ENCODE results near the gene DUSP8. TPM values are rescaled to one million over a fixed set of nuclear protein-coding genes. Genes with fewer than 3 reads are reported as not detected.
"Not testable (repeated sequence)": the region's sequence is repeated elsewhere in the genome, so short reads cannot be mapped to it uniquely, and the experiment has no call there.

Gene DUSP8
- total RNA-seq, 1 experiment from 2014 or later: 4.4 TPM

DNA sequence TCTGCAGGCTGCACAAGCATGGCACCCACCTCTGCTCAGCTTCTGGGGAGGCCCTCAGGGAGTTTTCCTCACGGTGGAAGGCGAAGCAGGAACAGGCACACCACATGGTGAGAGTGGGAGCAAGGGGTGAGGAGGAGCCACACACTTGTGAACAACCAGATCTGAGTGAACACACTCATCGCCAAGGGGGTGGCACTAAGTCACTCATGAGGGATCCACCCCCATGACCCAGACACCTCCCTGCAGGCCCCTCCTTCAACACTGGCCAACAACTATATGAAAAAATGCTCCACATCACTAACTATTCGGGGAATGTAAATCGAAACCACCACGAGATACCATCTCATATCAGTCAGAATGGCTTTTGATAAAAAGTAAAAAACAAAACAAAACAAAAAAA is 26.7 kb upstream of the DUSP8 start:
- WGBS (ENCODE audit: extremely low coverage, insufficient read length, low lambda C conversion rate): no CpG with 5 or more reads among the region's 6 CpGs
- no peak overlapping the region for H3K4me3 Mint-ChIP-seq
- peaks cover 55% of the 10 kb centered on the region for H3K27me3 Mint-ChIP-seq (ENCODE audit: low read depth)

DNA sequence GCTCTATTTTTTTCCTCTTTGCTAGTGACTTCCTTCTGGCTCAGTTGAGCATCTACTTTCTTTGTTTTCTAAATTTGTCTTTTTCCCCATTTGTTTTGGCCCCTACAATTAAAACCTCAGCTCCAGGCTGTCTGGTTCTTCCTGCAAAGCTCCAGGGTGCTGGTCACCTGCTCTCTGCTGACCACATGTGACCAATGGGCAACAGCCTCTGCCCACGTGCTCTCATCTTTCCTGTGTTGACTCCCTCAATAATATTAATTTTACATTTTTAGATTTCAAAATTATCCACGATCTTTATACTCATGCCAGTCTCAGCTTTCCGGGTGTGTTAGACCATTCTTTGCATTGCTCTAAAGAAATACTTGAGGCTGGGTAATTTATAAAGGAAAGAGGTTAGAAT is 26.3 kb upstream of the DUSP8 start:
- Mint-ChIP-seq H3K9me3 (peaks cover 13 to 19% of the 10 kb centered on the region in 2 experiments), H3K4me1 (peaks cover 29 to 33% of the 10 kb centered on the region in 2 experiments), H3K27me3 (ENCODE audit: low read depth) (peaks cover 59% of the 10 kb centered on the region)
- not testable (repeated sequence) for H3K4me2 ChIP-seq (ENCODE audit: insufficient read depth, insufficient read length, low read length); H3K23ac ChIP-seq (ENCODE audit: insufficient read length, low read depth, low read length); H3K27me3 ChIP-seq (ENCODE audit: insufficient read depth, low read length); H4K91ac ChIP-seq (ENCODE audit: insufficient read length, low read depth, low read length); H3K79me1 ChIP-seq (ENCODE audit: insufficient read depth, low read depth, low read length, poor library complexity, severe bottlenecking); H3K27ac Mint-ChIP-seq; H3T11ph ChIP-seq (ENCODE audit: low read length); H3K9ac ChIP-seq (ENCODE audit: extremely low read depth, insufficient read length, low read length); H3K4me1 ChIP-seq (ENCODE audit: insufficient read depth, low read length); H3K4me3 Mint-ChIP-seq; H2BK5ac ChIP-seq (ENCODE audit: insufficient read length, low read length); H3K14ac ChIP-seq (ENCODE audit: insufficient read depth, low read length); H2AFZ ChIP-seq (ENCODE audit: low read length); H3K79me2 ChIP-seq (ENCODE audit: insufficient read depth, low read length); H3K18ac ChIP-seq (ENCODE audit: insufficient read length, low read depth, low read length); DNase-seq; H3K4ac ChIP-seq (ENCODE audit: low read depth, low read length); H2BK12ac ChIP-seq (ENCODE audit: insufficient read length, low read depth, low read length); H3K23me2 ChIP-seq (ENCODE audit: insufficient read length, low read depth, low read length, poor library complexity, severe bottlenecking); H2BK20ac ChIP-seq (ENCODE audit: low read depth, low read length, poor library complexity, severe bottlenecking); H3K36me3 Mint-ChIP-seq (ENCODE audit: insufficient read depth in 1 of 3, low read depth in 3 of 3); H4K8ac ChIP-seq (replicated peaks; ENCODE audit: insufficient read length, low read depth, low read length); H4K20me1 ChIP-seq (ENCODE audit: control insufficient read depth, insufficient read depth, insufficient read length); H2BK120ac ChIP-seq (ENCODE audit: low read depth, low read length, poor library complexity, severe bottlenecking); H3K27ac ChIP-seq (ENCODE audit: insufficient read length, low read depth, low read length); H3K9me3 ChIP-seq (ENCODE audit: control insufficient read depth, low read depth, low read length); H4K5ac ChIP-seq (ENCODE audit: insufficient read length, low read depth, low read length); H2AK5ac ChIP-seq (ENCODE audit: insufficient read length, low read length); H2BK15ac ChIP-seq (ENCODE audit: low read depth, low read length); H3K56ac ChIP-seq (ENCODE audit: insufficient read length, low read depth, low read length)
- no CpG with 5 or more reads among the region's 3 CpGs for WGBS (ENCODE audit: extremely low coverage, insufficient read length, low lambda C conversion rate)

More for the DNA sequence above, 26.7 kb upstream of the DUSP8 start:
- Histone ChIP-seq H2BK15ac (ENCODE audit: low read depth, low read length) (no peak overlapping the region), H3K27me3 (ENCODE audit: insufficient read depth, low read length) (no peaks in the 10 kb centered on the region), H3K79me2 (ENCODE audit: insufficient read depth, low read length) (no peaks in the 10 kb centered on the region), H4K8ac (replicated peaks; ENCODE audit: insufficient read length, low read depth, low read length) (no peak overlapping the region), H2BK20ac (ENCODE audit: low read depth, low read length, poor library complexity, severe bottlenecking) (no peak overlapping the region), H3K9ac (ENCODE audit: extremely low read depth, insufficient read length, low read length) (no peak overlapping the region), H2AFZ (ENCODE audit: low read length) (no peak overlapping the region), H3K4me2 (ENCODE audit: insufficient read depth, insufficient read length, low read length) (no peak overlapping the region), H3K23ac (ENCODE audit: insufficient read length, low read depth, low read length) (no peak overlapping the region), H3K56ac (ENCODE audit: insufficient read length, low read depth, low read length) (no peak overlapping the region), H3K27ac (ENCODE audit: insufficient read length, low read depth, low read length) (no peak overlapping the region), H4K5ac (ENCODE audit: insufficient read length, low read depth, low read length) (no peak overlapping the region), H3K23me2 (ENCODE audit: insufficient read length, low read depth, low read length, poor library complexity, severe bottlenecking) (no peaks in the 10 kb centered on the region), H4K91ac (ENCODE audit: insufficient read length, low read depth, low read length) (no peak overlapping the region), H2BK5ac (ENCODE audit: insufficient read length, low read length) (no peak overlapping the region), H2BK120ac (ENCODE audit: low read depth, low read length, poor library complexity, severe bottlenecking) (no peak overlapping the region), H3T11ph (ENCODE audit: low read length) (no peak overlapping the region), H3K4ac (ENCODE audit: low read depth, low read length) (no peak overlapping the region), H4K20me1 (ENCODE audit: control insufficient read depth, insufficient read depth, insufficient read length) (no peaks in the 10 kb centered on the region), H3K18ac (ENCODE audit: insufficient read length, low read depth, low read length) (no peak overlapping the region), H3K14ac (ENCODE audit: insufficient read depth, low read length) (no peak overlapping the region), H3K79me1 (ENCODE audit: insufficient read depth, low read depth, low read length, poor library complexity, severe bottlenecking) (no peaks in the 10 kb centered on the region), H3K4me1 (ENCODE audit: insufficient read depth, low read length) (peaks cover 3% of the 10 kb centered on the region; the same call in 1 of the 2 replicates), H2AK5ac (ENCODE audit: insufficient read length, low read length) (no peak overlapping the region), H2BK12ac (ENCODE audit: insufficient read length, low read depth, low read length) (no peak overlapping the region), H3K9me3 (ENCODE audit: control insufficient read depth, low read depth, low read length) (no peaks in the 10 kb centered on the region)
- H3K36me3 Mint-ChIP-seq (ENCODE audit: insufficient read depth in 1 of 3, low read depth in 3 of 3): peaks cover 4 to 8% (median 4%) of the 10 kb centered on the region in 3 experiments; a peak in 6 of 7 replicates
- TF ChIP-seq, protein P1, sequence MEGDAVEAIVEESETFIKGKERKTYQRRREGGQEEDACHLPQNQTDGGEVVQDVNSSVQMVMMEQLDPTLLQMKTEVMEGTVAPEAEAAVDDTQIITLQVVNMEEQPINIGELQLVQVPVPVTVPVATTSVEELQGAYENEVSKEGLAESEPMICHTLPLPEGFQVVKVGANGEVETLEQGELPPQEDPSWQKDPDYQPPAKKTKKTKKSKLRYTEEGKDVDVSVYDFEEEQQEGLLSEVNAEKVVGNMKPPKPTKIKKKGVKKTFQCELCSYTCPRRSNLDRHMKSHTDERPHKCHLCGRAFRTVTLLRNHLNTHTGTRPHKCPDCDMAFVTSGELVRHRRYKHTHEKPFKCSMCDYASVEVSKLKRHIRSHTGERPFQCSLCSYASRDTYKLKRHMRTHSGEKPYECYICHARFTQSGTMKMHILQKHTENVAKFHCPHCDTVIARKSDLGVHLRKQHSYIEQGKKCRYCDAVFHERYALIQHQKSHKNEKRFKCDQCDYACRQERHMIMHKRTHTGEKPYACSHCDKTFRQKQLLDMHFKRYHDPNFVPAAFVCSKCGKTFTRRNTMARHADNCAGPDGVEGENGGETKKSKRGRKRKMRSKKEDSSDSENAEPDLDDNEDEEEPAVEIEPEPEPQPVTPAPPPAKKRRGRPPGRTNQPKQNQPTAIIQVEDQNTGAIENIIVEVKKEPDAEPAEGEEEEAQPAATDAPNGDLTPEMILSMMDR (conservative IDR thresholded peaks at IDR 0.05): no peak
- H3K9me3 Mint-ChIP-seq: peaks cover 13 to 19% of the 10 kb centered on the region in 2 experiments
- H3K27ac Mint-ChIP-seq: no peak overlapping the region
- H3K4me1 Mint-ChIP-seq: peaks cover 29 to 33% of the 10 kb centered on the region in 2 experiments
- no peak for DNase-seq
